Spleen (tissue), 11 donors: ENCODE measurements around the gene ADAMTS6. TPM values are rescaled to one million over a fixed set of nuclear protein-coding genes. Genes with fewer than 3 reads are reported as not detected.

ENCODE experiments used
- DNase-seq: peaks from one replicate; pipeline ENCODE4 v3.0.0-alpha.2; 2020
- H3K27ac ChIP-seq, 8 donors: fragments of 200-600 bp; sonication (generic) in 7 of 8; 1 replicate in 4 of 8; 2 replicates in 4 of 8; pipeline versions ENCODE4 v1.5.0 to v1.8.0; 2016 to 2021; ENCODE audit warnings: inconsistent platforms in 4 of 8, mild to moderate bottlenecking in 4 of 8, moderate library complexity in 1 of 8
- H3K27me3 ChIP-seq, 7 donors: fragments of 200-600 bp; sonication (generic) in 6 of 7; replicated peaks in 1 of 7; 1 replicate in 4 of 7; 2 replicates in 3 of 7; pipeline versions ENCODE4 v1.5.0 to v1.8.0; 2016 to 2021; ENCODE audit warnings: inconsistent platforms in 3 of 7, mild to moderate bottlenecking in 1 of 7
- H3K36me3 ChIP-seq, 6 donors: fragments of 200-600 bp; sonication (generic) in 5 of 6; 1 replicate in 4 of 6; 2 replicates in 2 of 6; pipeline versions ENCODE4 v1.5.0 to v1.8.0; 2016 to 2021; ENCODE audit warnings: inconsistent platforms in 2 of 6
- H3K4me1 ChIP-seq, 6 donors: fragments of 200-600 bp; sonication (generic) in 5 of 6; 1 replicate in 3 of 6; 2 replicates in 3 of 6; pipeline versions ENCODE4 v1.5.0 to v1.8.0; 2016 to 2021; ENCODE audit warnings: inconsistent platforms in 3 of 6
- H3K4me3 ChIP-seq, 8 donors: fragments of 200-600 bp; sonication (generic) in 7 of 8; 1 replicate in 4 of 8; 2 replicates in 4 of 8; pipeline versions ENCODE4 v1.5.0 to v1.8.0; 2016 to 2021; ENCODE audit warnings: inconsistent platforms in 4 of 8, mild to moderate bottlenecking in 4 of 8, moderate library complexity in 2 of 8
- H3K9me3 ChIP-seq, 8 donors: fragments of 200-600 bp; sonication (generic) in 7 of 8; 1 replicate in 4 of 8; 2 replicates in 4 of 8; pipeline versions ENCODE4 v1.5.0 to v1.8.0; 2016 to 2021; ENCODE audit warnings: inconsistent platforms in 4 of 8
- CTCF ChIP-seq, 11 experiments: fragments of 200-600 bp in 7 of 11; fragments of 450-650 bp in 4 of 11; sonication (generic) in 4 of 11; IDR thresholded peaks in 8 of 11; conservative IDR thresholded peaks in 3 of 11; 1 replicate in 7 of 11; 2 replicates in 4 of 11; pipeline versions ENCODE4 v1.4.0 to v1.8.0; 2016 to 2021; ENCODE audit warnings: antibody characterized with exemption in 11 of 11, inconsistent platforms in 4 of 11, mild to moderate bottlenecking in 1 of 11
- POLR2A ChIP-seq, 3 donors: fragments of 450-650 bp; IDR thresholded peaks; one replicate each; pipeline ENCODE4 v1.5.1; 2017; ENCODE audit warnings: antibody characterized with exemption in 3 of 3, mild to moderate bottlenecking in 1 of 3
- POLR2AphosphoS5 ChIP-seq, 3 donors: sonication (generic); formaldehyde crosslinking; IDR thresholded peaks; one replicate each; pipeline ENCODE4 v1.5.1; 2017; ENCODE audit warnings: antibody characterized with exemption in 3 of 3
- WGBS, 5 donors: extraction: QIAGEN DNeasy Blood & Tissue Kit in 3 of 5; methylation state at CpG; one replicate each; pipeline versions ENCODE4 v1.1.5 to v1.1.7; 2013 to 2018; 5-methylcytosine and 5-hydroxymethylcytosine counted together
- intact Hi-C: fragments of 100-400 bp; cut with DNase I; formaldehyde crosslinking; loops from one replicate; pipeline ENCODE4 v1.15.0; 2023; ENCODE audit warnings: low total_unique reads
- polyA plus RNA-seq, 3 donors: library from polyadenylated mRNA; stranded (reverse); fragments of 200-250 nt; gene quantifications; one replicate each; pipeline ENCODE4 v1.2.1, GENCODE V29; 2013
- total RNA-seq, 7 donors: library from RNA; depleted of rRNA in 3 of 7; stranded (reverse); fragments of >200 nt in 3 of 7; fragmentation: NEBNext Ultra II Directional in 4 of 7; extraction: Animal tissue kit (Norgen Biotek cat#: 25700) in 4 of 7; gene quantifications; one replicate each; pipeline versions ENCODE4 v1.1.0 to v1.2.1, GENCODE V29; 2016 to 2021
- donor health status: healthy with polysubstance abuse.
- donor health status: DM: no; HTN: no; CAD: no; lungs with moderate emphysema.
- donor health status: DM: no; HTN: no; CAD: no.
- donor health status: Bipolar disorder and iron deficiency.
- donor health status: healthy.
- donor health status: DM: no; HTN: no; CAD: no.
- donor health status: DM: yes; HTN: yes; CAD: no.

ADAMTS6 gene
- total and polyA plus RNA-seq, 10 donors: 1.1 to 16.4 (median 6.3) TPM

- intact Hi-C loops: no loop called here
- no peak overlapping the region for H3K27ac ChIP-seq
- H3K27me3 ChIP-seq: no peaks in the 10 kb centered on the region
- TF ChIP-seq POLR2A (IDR thresholded peaks at IDR 0.05) (no peak), CTCF (IDR thresholded peaks at IDR 0.05 in 8 of 11, conservative IDR thresholded peaks at IDR 0.05 in 3 of 11) (no peak), POLR2AphosphoS5 (IDR thresholded peaks at IDR 0.05) (no peak)
- WGBS, 5 donors: 77 to 91% (median 85%) methylated on average over 9 of the region's 9 CpGs
- H3K9me3 ChIP-seq: no peaks in the 10 kb centered on the region
- H3K4me1 ChIP-seq: no peaks in the 10 kb centered on the region
- DNase-seq: no peak
- no peak overlapping the region for H3K4me3 ChIP-seq
- no peaks in the 10 kb centered on the region for H3K36me3 ChIP-seq
Observed at GRCh38 chr5:65144136-65144871, 337.4 kb downstream of the ADAMTS6 start.

GRCh38 chr5:65142511-65143011, 339.2 kb downstream of the ADAMTS6 start:
- no peaks in the 10 kb centered on the region for H3K36me3 ChIP-seq
- H3K27ac ChIP-seq: no peak overlapping the region
- no peaks in the 10 kb centered on the region for H3K9me3 ChIP-seq
- intact Hi-C loops: no loop called here
- no peak for DNase-seq
- TF ChIP-seq CTCF (IDR thresholded peaks at IDR 0.05 in 8 of 11, conservative IDR thresholded peaks at IDR 0.05 in 3 of 11): no peak
- no peaks in the 10 kb centered on the region for H3K27me3 ChIP-seq
- WGBS, 5 donors: 21 to 51% (median 28%) methylated on average over 3 of the region's 3 CpGs
- H3K4me3 ChIP-seq: no peak overlapping the region
- no peaks in the 10 kb centered on the region for H3K4me1 ChIP-seq

GRCh38 chr5:65142016-65142415, 339.7 kb downstream of the ADAMTS6 start:
- no peaks in the 10 kb centered on the region for H3K27me3 ChIP-seq
- no peaks in the 10 kb centered on the region for H3K4me1 ChIP-seq
- 74 to 88% (median 86%) methylated on average over 2 of the region's 2 CpGs for WGBS, 5 donors
- H3K36me3 ChIP-seq: no peaks in the 10 kb centered on the region
- no peaks in the 10 kb centered on the region for H3K9me3 ChIP-seq
- DNase-seq: no peak
- no peak overlapping the region for H3K27ac ChIP-seq
- H3K4me3 ChIP-seq: no peak overlapping the region
- intact Hi-C loops: no loop called here
- TF ChIP-seq POLR2A (IDR thresholded peaks at IDR 0.05) (no peak), CTCF (IDR thresholded peaks at IDR 0.05 in 8 of 11, conservative IDR thresholded peaks at IDR 0.05 in 3 of 11) (no peak), POLR2AphosphoS5 (IDR thresholded peaks at IDR 0.05) (no peak)

- Histone ChIP-seq H3K36me3 (no peaks in the 10 kb centered on the region), H3K27ac (no peak overlapping the region), H3K4me3 (no peak overlapping the region), H3K4me1 (no peaks in the 10 kb centered on the region), H3K27me3 (no peaks in the 10 kb centered on the region), H3K9me3 (no peaks in the 10 kb centered on the region)
- intact Hi-C loops: no loop called here
- TF ChIP-seq POLR2A (IDR thresholded peaks at IDR 0.05) (no peak), POLR2AphosphoS5 (IDR thresholded peaks at IDR 0.05) (no peak), CTCF (IDR thresholded peaks at IDR 0.05 in 8 of 11, conservative IDR thresholded peaks at IDR 0.05 in 3 of 11) (no peak)
- no peak for DNase-seq
Observed at GRCh38 chr5:65141493-65141892, 340.2 kb downstream of the ADAMTS6 start.
